A204.1 (cell line): ENCODE results near the gene POLA1.
"Not testable (repeated sequence)": the region's sequence is repeated elsewhere in the genome, so short reads cannot be mapped to it uniquely, and the experiment has no call there.

Experiments
- FAIRE-seq: peaks from 2 replicates; lab custom pipeline; 2012; peaks lifted over from hg19 to GRCh38; lab: Jason Lieb, UNC

The POLA1 gene

DNA sequence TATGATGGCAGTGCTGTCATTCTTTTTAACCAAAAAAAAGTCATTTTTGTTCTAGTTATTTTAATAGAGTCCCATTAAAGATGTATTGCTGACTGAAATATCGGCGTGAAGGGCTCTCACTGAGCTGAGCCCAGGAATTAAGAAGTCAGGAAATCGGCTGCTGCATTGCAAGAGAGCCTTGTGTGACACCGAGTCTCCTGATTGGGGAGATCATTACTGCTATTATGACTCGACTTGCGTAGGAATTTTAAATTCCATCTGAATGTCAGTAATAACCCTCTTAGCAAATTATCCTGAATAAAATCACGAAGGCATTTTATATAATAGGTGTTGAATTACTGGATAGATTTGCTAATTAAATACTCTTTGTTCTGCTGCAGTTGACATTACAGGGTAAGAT lies 111.5 kb downstream of the POLA1 start:
- no peak for FAIRE-seq

DNA sequence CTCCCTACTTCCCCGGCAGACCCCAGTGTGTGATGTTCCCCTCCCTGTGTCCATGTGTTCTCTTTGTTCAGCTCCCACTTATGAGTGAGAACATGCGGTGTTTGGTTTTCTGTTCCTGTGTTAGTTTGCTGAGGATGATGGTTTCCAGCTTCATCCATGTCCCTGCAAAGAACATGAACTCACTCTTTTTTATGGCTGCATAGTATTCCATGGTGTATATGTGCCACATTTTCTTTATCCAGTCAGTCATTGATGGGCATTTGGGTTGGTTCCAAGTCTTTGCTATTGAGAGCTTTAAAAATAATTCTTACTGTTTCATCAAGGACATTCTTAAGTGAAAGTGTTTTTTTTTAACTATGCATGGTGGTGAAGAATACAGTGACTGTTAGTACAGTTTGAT lies 126.1 kb downstream of the POLA1 start:
- not testable (repeated sequence) for FAIRE-seq

- FAIRE-seq = no peak
Measured at GRCh38 chrX:24828147-24828546, 134.4 kb downstream of the POLA1 start.

DNA sequence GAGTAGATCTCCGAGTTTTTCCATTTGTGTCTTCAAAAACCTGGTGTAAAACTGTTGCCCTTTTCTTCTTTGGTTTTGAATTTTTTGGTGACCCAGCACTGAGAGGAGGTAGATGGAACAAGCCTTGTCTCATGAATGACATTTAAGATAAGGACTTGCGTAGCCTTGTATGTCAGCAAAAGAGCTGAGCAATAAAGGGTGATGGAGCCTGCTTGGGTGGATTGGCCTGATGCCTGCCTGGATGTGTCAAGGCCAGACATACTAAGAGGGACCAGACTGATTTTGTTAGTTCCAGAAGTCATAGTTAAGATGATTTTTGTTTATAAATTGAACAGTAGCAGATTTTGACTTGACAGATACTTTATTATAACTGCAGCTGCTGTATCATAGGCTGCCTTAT lies 134.9 kb downstream of the POLA1 start:
- no peak for FAIRE-seq

- no peak for FAIRE-seq
Measured at GRCh38 chrX:24833695-24834094, 140.0 kb downstream of the POLA1 start.

DNA sequence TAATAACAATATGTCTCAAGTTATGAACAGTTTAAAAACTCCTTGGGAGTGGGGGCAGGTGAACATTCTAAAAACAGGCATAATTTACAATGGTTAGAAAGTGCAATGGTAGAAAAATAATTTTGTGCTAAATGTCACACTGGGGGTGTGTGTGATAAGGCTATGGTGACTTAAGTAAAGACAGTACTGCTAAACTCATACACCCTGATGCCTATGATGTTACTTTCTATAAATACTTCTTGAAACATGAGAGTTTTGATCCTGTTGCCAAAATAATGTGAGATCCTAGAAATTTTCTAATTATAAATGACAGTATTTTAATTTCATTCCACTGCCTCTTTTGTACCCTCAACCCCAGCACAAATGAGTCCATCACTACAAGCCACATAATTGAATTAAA lies 144.2 kb downstream of the POLA1 start:
- no peak for FAIRE-seq

GRCh38 chrX:24838629-24839028 lies 144.9 kb downstream of the POLA1 start:
- FAIRE-seq = peak; percentile 95

DNA sequence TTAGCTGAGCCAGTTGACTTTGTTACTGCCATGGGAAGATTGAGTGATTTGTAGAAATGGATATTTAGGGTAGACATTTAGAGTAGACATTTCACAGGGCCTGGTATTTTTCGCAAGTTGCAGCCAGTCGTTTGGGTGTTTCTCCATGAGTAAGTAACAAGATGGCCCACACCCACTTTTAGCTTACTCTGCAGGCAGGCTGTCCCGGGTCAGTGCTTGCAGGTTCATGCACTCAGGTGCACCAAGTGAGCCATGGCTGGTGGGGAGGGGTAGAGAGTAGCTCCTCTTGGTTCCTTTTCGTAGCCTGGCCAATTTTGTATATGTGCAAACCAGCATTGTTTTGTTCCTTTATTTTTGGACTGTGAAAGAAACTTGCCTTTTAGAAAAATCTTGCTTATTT lies 145.6 kb downstream of the POLA1 start:
- no peak for FAIRE-seq

GRCh38 chrX:24842486-24842885 lies 148.8 kb downstream of the POLA1 start:
- FAIRE-seq = no peak

GRCh38 chrX:24846550-24847150 lies 152.9 kb downstream of the POLA1 start:
- FAIRE-seq = no peak

GRCh38 chrX:24851289-24851688 lies 157.6 kb downstream of the POLA1 start:
- no peak for FAIRE-seq

- no peak for FAIRE-seq
Measured at GRCh38 chrX:24851780-24852179, 158.1 kb downstream of the POLA1 start.

DNA sequence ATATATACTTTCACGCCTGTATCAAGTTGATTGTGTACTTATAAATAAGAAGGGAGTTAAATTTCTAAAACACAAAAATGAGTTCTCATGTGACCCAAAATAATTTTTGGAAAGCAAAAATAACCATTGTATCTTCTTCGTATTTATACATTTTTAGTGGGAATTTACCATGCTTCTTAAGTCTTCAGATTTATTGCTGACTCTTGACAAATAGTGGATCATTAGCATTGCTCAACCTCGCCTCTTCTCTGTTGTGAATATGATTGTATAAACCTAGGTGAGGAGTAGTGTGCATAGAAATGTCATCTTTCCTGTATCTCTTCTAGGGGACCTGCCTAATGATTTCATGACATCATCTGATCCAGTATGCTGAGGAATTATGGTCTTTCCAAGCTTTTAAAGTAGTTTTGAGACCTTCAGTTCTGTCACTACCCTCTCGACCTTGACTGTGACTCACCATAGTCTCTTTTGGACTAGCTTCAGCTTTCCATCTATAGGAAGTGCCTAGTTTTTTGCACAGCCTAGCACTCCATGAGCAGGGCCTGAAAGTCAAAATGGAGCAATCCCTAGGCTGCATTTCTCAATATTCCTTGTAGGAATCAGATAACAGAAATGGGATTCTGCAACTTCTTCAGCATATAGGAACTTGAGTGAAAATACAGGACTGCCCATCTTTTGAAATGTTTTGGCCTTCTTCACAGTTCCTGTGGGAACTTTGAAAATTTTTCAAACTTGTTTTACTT lies 164.5 kb downstream of the POLA1 start:
- FAIRE-seq = no peak

DNA sequence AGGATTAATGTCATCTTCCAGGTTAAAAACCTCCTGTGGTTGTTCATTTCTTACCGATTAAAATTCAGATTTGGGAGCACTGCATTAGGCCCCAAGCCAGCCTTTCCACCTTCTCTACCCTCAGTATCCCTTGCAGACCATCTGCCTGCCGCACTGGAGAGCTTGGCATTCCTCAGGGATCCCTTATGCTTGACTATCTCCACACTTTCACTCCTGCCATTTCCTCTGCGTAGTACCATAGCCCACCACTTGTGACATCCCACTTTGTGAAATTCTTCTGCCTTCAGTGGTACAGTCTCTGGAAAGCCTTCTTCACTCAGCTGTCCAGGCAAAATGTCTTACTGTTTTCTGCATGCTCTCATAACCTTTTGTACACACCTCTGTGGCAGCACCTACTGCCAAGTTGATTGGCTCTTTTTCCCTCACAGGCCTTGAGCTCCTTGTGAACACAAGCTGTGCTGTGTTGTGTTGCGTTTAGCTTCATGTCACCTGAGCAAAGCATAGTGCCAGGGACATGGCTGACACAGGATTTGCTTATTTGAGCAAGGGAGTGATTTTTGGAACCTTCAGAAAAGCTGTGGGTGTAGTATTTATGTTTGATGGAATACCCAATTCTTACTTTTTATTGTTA lies 165.6 kb downstream of the POLA1 start:
- FAIRE-seq = no peak

DNA sequence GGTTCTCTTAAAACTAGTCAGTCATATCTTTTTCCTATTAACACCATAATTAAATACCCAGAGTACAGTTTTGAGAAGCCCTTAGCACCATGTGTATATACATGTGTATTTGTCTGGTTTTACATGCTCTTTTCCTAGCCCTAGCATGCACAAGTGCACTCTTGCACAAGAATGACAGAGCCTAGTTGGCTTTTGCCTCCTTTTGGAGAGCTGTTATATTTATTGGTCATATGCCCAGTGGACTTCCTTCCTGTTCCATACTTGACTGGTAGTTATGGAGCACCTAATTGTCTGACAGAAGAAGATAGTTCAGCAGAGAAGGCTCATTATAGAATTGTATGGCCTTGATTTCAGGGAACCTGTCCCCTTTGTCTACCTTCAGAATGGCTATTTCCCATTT lies 166.4 kb downstream of the POLA1 start:
- FAIRE-seq = no peak

- no peak for FAIRE-seq
Measured at GRCh38 chrX:24862343-24862742, 168.6 kb downstream of the POLA1 start.

GRCh38 chrX:24863779-24864178 lies 170.1 kb downstream of the POLA1 start:
- FAIRE-seq = not testable (repeated sequence)

GRCh38 chrX:24870143-24870542 lies 176.4 kb downstream of the POLA1 start:
- FAIRE-seq = no peak

DNA sequence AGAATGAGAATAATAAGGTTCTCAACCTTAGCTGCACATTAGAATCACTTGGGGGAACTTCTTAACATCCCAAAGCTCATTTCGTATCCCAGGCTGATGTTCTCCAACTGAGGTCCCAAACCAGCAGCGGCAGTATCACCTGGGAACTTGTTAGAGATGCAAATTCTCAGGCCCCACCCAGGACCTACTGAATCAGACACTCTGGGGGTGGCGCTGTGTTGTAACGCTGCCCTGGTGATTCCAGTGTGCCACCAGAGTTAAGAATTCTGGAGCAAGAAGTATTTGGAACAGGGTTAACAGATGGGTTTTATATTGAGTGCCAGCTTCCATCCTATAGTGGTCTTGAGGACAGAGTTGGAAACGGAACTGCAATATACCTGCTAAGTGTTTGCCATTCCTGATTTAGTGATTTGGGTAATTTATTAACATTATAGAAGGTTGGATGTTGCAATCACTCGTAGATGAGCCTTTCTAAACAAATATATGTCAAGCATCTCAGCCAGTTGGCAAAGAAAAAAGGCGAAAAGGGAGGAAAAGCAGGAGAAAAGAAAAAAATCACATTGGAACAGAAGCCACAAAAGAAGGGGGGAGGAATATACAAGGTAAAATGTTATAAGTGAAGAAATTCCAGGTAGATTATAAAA lies 181.0 kb downstream of the POLA1 start:
- no peak for FAIRE-seq

DNA sequence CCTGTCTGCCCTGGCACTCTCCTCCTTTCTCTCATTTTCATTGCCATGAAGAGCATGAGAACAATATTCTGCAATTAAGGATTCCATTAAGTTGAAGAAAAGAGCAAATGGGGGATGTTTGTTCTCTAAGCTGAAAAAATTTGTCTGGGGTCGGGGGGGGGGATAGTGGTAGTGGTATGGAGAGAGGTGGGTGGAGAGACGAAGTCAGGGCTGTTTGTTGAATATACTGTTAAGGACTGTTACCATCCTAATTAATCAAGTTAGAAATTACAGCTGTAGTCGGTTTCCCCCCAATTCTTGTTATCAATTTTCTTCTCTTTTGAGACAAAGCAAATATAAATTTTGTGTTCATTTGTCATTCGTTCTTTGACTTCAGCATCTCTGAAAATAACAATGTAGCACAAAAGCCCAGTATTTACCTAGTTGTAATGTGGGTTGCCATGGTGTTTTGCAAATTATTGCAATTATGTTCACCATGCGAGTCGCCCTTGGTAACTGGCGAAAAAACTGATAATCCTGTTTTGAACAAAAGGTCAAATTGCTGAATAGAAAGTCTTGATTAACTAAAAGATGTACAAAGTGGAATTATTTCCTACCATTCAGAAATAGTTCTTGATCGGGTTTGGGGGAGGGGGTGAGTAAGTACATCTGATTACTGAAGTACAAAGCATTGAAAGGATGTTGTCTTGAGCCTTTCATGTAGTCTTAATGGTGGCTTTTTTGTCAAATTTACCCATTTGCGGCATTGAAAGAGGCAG lies 183.0 kb downstream of the POLA1 start:
- no peak for FAIRE-seq

DNA sequence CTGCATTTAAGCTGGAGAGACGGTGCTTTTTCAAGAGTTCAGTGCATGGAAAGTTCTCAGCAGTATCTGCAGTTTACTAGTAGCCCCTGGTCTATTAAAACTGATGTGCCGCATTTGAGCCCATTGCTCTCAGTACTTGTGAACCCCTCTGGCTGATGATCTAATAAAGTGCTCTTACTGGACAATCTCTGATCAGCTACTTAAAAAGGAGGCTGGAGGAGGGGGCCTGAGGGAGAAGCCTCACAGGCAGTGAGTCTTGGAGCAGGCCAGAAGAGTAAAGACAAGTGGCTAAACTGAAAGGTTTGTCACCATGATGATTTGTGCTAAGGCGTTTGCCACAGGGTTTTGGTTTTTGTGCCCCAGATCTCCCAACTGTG lies 183.6 kb downstream of the POLA1 start:
- no peak for FAIRE-seq

GRCh38 chrX:24877854-24878650 lies 184.3 kb downstream of the POLA1 start:
- no peak for FAIRE-seq
